Measurements from ENCODE around the gene NINJ1. TPM values are rescaled to one million over a fixed set of nuclear protein-coding genes. Genes with fewer than 3 reads are reported as not detected.

NINJ1 gene
- total RNA-seq, 1 experiment from 2014 or later = 10.3 TPM

DNA sequence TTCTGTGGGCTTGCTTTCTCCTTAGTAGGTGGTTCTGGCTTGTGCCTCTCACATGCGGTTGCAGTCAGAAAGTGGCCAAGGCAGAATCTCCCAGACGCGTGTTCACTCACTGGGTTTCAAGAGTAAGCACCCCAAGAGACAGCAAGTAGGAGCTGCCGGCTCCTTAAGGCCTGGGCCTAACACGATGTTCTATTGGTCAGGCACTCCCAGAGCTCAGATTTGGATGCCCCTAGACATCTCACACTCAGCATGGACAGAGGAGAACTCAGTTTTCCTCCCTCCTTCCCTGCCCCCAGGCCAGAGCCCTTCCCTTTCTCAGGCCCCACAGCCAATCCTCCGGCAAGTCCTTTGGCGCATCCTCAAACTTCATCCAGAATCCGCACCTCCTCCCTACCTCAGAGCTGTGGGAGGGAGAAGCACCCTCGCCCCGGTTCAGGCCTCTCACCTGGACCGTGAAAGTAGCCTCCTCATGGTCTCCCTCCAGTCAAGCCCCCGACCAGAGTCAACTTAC, 44.5 kb downstream of the NINJ1 start:
- Histone ChIP-seq H3K9ac (ENCODE audit: low read length) (no peak overlapping the region), H3K4me2 (ENCODE audit: low read depth, low read length, poor library complexity, severe bottlenecking) (no peak overlapping the region), H3K9me2 (replicated peaks; ENCODE audit: insufficient read depth, low read length) (no peaks in the 10 kb centered on the region), H3K4me1 (ENCODE audit: low read length) (peaks cover 15% of the 10 kb centered on the region), H3K79me2 (ENCODE audit: low read length) (no peaks in the 10 kb centered on the region), H3K27me3 (ENCODE audit: low read length) (no peaks in the 10 kb centered on the region), H3K9me3 (ENCODE audit: low read length) (no peaks in the 10 kb centered on the region), H3K4me3 (ENCODE audit: low read length) (no peak overlapping the region), H2AFZ (ENCODE audit: low read length) (no peak overlapping the region), H4K20me1 (ENCODE audit: insufficient read depth, low read depth, low read length) (no peaks in the 10 kb centered on the region), H3K27ac (ENCODE audit: low read length) (no peak overlapping the region), H3K36me3 (ENCODE audit: insufficient read depth, low read length) (no peaks in the 10 kb centered on the region)
- no peak for DNase-seq

DNA sequence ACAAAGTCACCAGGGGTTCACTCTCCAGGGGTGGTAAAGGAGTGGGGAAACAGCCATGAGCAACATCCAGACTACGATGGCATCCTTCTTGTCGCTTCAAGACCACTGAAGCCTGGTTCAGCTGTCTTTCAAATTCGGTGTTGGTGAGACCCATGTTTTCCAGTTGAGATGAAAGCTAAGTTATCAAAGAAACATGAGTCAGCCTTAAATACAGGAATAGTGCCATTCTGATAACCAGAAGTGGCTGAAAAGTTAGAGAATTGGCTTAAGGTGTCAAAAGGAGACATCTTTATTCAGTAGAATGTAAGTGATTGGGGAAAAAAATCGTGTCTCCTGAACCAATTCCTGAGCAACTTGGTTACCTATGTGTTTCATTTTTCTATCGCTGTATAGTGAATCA, 45.0 kb downstream of the NINJ1 start:
- no peaks in the 10 kb centered on the region for H3K27me3 ChIP-seq (ENCODE audit: low read length)
- H3K9me3 ChIP-seq (ENCODE audit: low read length) = no peaks in the 10 kb centered on the region
- H2AFZ ChIP-seq (ENCODE audit: low read length) = no peak overlapping the region
- H3K9ac ChIP-seq (ENCODE audit: low read length) = no peak overlapping the region
- H3K36me3 ChIP-seq (ENCODE audit: insufficient read depth, low read length) = no peaks in the 10 kb centered on the region
- H3K27ac ChIP-seq (ENCODE audit: low read length) = no peak overlapping the region
- H3K79me2 ChIP-seq (ENCODE audit: low read length) = no peaks in the 10 kb centered on the region
- no peak overlapping the region for H3K4me3 ChIP-seq (ENCODE audit: low read length)
- H4K20me1 ChIP-seq (ENCODE audit: insufficient read depth, low read depth, low read length) = no peaks in the 10 kb centered on the region
- no peak for DNase-seq
- peaks cover 10% of the 10 kb centered on the region for H3K4me1 ChIP-seq (ENCODE audit: low read length)
- H3K4me2 ChIP-seq (ENCODE audit: low read depth, low read length, poor library complexity, severe bottlenecking) = no peak overlapping the region
- no peaks in the 10 kb centered on the region for H3K9me2 ChIP-seq (replicated peaks; ENCODE audit: insufficient read depth, low read length)

DNA sequence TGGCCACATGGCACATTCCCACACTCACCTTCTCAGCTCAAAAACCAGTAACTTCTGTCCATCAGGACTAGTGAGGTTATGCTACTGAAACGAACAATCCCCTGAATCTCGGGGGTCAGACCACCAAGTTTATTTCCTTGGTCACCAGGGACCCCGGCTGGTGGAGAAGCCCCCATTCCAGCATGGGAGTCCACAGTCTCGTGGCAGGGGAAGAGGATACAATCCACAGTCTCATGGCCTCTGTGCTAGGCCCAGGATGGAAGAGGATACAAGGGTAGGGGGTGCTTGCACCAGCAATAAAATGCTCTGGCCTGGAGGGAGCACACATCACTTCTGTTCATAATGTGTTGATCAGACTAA, 45.4 kb downstream of the NINJ1 start:
- no peak overlapping the region for H3K9ac ChIP-seq (ENCODE audit: low read length)
- no peaks in the 10 kb centered on the region for H3K9me3 ChIP-seq (ENCODE audit: low read length)
- H3K27me3 ChIP-seq (ENCODE audit: low read length) = no peaks in the 10 kb centered on the region
- H3K79me2 ChIP-seq (ENCODE audit: low read length) = no peaks in the 10 kb centered on the region
- no peak overlapping the region for H3K4me2 ChIP-seq (ENCODE audit: low read depth, low read length, poor library complexity, severe bottlenecking)
- no peak overlapping the region for H3K4me3 ChIP-seq (ENCODE audit: low read length)
- no peak overlapping the region for H2AFZ ChIP-seq (ENCODE audit: low read length)
- H3K9me2 ChIP-seq (replicated peaks; ENCODE audit: insufficient read depth, low read length) = no peaks in the 10 kb centered on the region
- no peaks in the 10 kb centered on the region for H3K36me3 ChIP-seq (ENCODE audit: insufficient read depth, low read length)
- no peaks in the 10 kb centered on the region for H4K20me1 ChIP-seq (ENCODE audit: insufficient read depth, low read depth, low read length)
- no peak overlapping the region for H3K27ac ChIP-seq (ENCODE audit: low read length)
- H3K4me1 ChIP-seq (ENCODE audit: low read length) = peaks cover 6% of the 10 kb centered on the region
- no peak for DNase-seq

DNA sequence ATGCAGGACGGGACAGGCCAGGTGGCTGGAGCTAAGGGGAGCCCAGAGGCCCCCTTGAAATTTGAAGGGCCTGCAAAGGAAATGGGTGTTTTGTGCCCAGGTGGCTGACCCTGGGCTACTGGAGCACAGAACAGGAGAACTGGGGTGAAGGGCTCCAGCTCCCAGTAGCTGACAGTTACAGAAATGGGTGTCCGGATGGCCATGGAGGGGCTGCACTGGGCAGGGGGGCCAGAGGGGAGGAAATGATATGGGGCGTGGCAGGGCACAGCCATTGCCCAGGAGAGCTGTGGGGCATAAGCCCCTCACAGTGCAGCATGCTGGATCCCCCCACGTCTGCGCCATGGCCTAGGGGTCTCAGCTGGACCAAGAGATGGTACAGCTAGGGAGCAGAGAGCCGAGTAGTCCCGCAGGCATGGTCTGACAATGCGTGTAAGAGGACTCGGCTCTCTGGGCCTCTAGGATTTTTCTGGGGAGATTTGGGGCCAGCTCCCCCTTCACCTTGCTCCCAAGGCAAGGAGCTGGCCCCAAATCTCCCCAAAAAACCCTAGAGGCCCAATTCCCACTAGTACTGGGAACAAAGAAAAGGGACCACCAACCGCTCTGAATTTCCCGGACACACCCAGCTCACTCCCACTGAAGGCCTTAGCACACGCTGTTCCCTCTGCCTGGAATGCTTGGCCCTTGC, 45.9 kb downstream of the NINJ1 start:
- Histone ChIP-seq H3K9me3 (ENCODE audit: low read length) (no peaks in the 10 kb centered on the region), H3K4me1 (ENCODE audit: low read length) (peaks cover under 1% of the 10 kb centered on the region; the same call in 1 of the 2 replicates), H3K27me3 (ENCODE audit: low read length) (no peaks in the 10 kb centered on the region), H4K20me1 (ENCODE audit: insufficient read depth, low read depth, low read length) (no peaks in the 10 kb centered on the region), H3K79me2 (ENCODE audit: low read length) (no peaks in the 10 kb centered on the region), H3K27ac (ENCODE audit: low read length) (no peak overlapping the region), H2AFZ (ENCODE audit: low read length) (no peak overlapping the region), H3K9me2 (replicated peaks; ENCODE audit: insufficient read depth, low read length) (no peaks in the 10 kb centered on the region), H3K9ac (ENCODE audit: low read length) (no peak overlapping the region), H3K36me3 (ENCODE audit: insufficient read depth, low read length) (no peaks in the 10 kb centered on the region), H3K4me3 (ENCODE audit: low read length) (no peak overlapping the region), H3K4me2 (ENCODE audit: low read depth, low read length, poor library complexity, severe bottlenecking) (no peak overlapping the region)
- no peak for DNase-seq

DNA sequence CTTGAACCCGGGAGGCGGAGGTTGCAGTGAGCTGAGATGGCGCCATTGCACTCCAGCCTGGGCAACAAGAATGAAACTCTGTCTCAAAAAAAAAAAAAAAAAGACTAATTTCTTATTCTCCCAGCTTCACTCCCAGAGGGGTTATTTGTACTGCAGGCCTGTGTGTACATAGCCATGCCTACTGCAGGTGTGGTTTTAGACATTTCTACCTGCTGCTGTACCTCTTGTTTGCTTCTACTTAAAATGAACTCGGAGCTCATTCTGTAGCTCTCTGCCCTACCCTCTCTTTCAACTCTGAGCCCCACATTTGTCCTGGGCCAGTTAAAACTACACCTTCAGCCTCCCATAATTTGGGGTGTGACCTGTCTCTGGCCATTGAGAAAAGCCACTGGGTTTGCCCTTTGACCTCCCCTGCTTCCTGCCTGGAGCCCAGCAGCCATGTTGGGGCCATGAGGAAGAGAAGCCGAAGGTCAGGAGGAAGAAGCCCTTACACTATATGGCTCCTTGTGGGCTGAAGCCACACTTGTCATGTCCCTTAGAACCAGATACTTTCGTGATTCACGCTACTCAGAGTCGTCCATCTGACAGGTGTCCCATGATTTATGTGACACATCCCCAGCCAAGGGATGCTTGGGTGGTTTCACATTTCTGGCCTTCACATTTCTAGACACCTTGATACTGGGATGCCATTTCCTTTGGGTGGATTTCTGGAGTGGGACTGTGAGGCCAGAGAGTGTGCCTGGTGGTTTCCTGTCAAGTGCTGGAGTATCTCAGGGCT, 47.4 kb downstream of the NINJ1 start:
- Histone ChIP-seq H4K20me1 (ENCODE audit: insufficient read depth, low read depth, low read length) (no peaks in the 10 kb centered on the region), H3K36me3 (ENCODE audit: insufficient read depth, low read length) (no peaks in the 10 kb centered on the region), H3K4me1 (ENCODE audit: low read length) (no peaks in the 10 kb centered on the region), H3K9me3 (ENCODE audit: low read length) (no peaks in the 10 kb centered on the region), H2AFZ (ENCODE audit: low read length) (no peak overlapping the region), H3K27me3 (ENCODE audit: low read length) (no peaks in the 10 kb centered on the region), H3K79me2 (ENCODE audit: low read length) (no peaks in the 10 kb centered on the region), H3K9ac (ENCODE audit: low read length) (no peak overlapping the region), H3K4me2 (ENCODE audit: low read depth, low read length, poor library complexity, severe bottlenecking) (no peak overlapping the region), H3K9me2 (replicated peaks; ENCODE audit: insufficient read depth, low read length) (no peaks in the 10 kb centered on the region), H3K27ac (ENCODE audit: low read length) (no peak overlapping the region), H3K4me3 (ENCODE audit: low read length) (no peak overlapping the region)
- DNase-seq = no peak

DNA sequence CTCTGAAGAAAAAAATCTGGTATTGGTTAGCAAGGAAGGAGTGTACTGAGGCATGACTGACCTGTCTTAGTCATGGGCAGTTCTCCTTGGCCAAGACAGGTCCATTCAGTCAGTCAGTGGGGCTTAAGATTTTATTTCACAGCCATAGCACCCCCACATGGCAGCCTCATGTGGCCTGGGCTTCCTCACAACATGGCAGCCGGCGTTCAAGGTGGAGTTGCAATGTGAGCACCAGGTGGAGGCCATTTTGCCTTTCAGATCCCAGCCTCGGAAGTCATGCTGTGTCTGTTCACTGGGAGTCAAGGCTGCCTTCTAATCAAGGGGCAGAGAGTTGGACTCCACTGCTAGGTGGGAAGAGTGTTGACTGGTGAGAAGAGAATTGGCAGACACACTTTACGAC, 48.4 kb downstream of the NINJ1 start:
- H3K27me3 ChIP-seq (ENCODE audit: low read length) = no peaks in the 10 kb centered on the region
- H3K4me2 ChIP-seq (ENCODE audit: low read depth, low read length, poor library complexity, severe bottlenecking) = no peak overlapping the region
- H3K36me3 ChIP-seq (ENCODE audit: insufficient read depth, low read length) = no peaks in the 10 kb centered on the region
- DNase-seq = no peak
- H3K4me3 ChIP-seq (ENCODE audit: low read length) = no peak overlapping the region
- H3K9ac ChIP-seq (ENCODE audit: low read length) = no peak overlapping the region
- H4K20me1 ChIP-seq (ENCODE audit: insufficient read depth, low read depth, low read length) = no peaks in the 10 kb centered on the region
- H3K79me2 ChIP-seq (ENCODE audit: low read length) = no peaks in the 10 kb centered on the region
- H2AFZ ChIP-seq (ENCODE audit: low read length) = no peak overlapping the region
- H3K9me3 ChIP-seq (ENCODE audit: low read length) = no peaks in the 10 kb centered on the region
- H3K4me1 ChIP-seq (ENCODE audit: low read length) = no peaks in the 10 kb centered on the region
- H3K9me2 ChIP-seq (replicated peaks; ENCODE audit: insufficient read depth, low read length) = no peaks in the 10 kb centered on the region
- H3K27ac ChIP-seq (ENCODE audit: low read length) = no peak overlapping the region

DNA sequence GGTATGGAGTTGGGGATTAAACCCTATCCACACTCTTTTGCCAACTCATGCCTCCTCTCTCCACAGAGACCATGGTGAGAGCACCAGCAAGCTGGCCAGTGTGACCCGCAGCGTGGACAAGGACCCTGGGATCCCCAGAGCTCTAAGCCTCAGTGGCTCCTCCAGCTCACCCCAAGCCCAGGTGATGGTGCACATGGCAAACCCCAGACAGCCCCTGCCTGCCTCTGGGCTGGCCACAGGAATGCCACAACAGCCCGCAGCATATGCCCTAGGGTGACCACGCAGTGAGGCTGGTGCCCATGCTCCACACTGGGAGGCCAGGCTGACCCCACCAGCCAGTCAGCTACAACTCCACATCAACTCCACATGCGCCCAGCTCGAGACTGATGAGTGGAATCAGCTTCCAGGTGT, 49.6 kb downstream of the NINJ1 start:
- no peak overlapping the region for H3K4me2 ChIP-seq (ENCODE audit: low read depth, low read length, poor library complexity, severe bottlenecking)
- H3K9me3 ChIP-seq (ENCODE audit: low read length) = no peaks in the 10 kb centered on the region
- no peak for DNase-seq
- no peak overlapping the region for H3K9ac ChIP-seq (ENCODE audit: low read length)
- H4K20me1 ChIP-seq (ENCODE audit: insufficient read depth, low read depth, low read length) = no peaks in the 10 kb centered on the region
- no peak overlapping the region for H3K27ac ChIP-seq (ENCODE audit: low read length)
- no peak overlapping the region for H3K4me3 ChIP-seq (ENCODE audit: low read length)
- H3K9me2 ChIP-seq (replicated peaks; ENCODE audit: insufficient read depth, low read length) = no peaks in the 10 kb centered on the region
- H3K27me3 ChIP-seq (ENCODE audit: low read length) = no peaks in the 10 kb centered on the region
- H2AFZ ChIP-seq (ENCODE audit: low read length) = no peak overlapping the region
- H3K36me3 ChIP-seq (ENCODE audit: insufficient read depth, low read length) = no peaks in the 10 kb centered on the region
- H3K79me2 ChIP-seq (ENCODE audit: low read length) = no peaks in the 10 kb centered on the region
- H3K4me1 ChIP-seq (ENCODE audit: low read length) = no peaks in the 10 kb centered on the region

DNA sequence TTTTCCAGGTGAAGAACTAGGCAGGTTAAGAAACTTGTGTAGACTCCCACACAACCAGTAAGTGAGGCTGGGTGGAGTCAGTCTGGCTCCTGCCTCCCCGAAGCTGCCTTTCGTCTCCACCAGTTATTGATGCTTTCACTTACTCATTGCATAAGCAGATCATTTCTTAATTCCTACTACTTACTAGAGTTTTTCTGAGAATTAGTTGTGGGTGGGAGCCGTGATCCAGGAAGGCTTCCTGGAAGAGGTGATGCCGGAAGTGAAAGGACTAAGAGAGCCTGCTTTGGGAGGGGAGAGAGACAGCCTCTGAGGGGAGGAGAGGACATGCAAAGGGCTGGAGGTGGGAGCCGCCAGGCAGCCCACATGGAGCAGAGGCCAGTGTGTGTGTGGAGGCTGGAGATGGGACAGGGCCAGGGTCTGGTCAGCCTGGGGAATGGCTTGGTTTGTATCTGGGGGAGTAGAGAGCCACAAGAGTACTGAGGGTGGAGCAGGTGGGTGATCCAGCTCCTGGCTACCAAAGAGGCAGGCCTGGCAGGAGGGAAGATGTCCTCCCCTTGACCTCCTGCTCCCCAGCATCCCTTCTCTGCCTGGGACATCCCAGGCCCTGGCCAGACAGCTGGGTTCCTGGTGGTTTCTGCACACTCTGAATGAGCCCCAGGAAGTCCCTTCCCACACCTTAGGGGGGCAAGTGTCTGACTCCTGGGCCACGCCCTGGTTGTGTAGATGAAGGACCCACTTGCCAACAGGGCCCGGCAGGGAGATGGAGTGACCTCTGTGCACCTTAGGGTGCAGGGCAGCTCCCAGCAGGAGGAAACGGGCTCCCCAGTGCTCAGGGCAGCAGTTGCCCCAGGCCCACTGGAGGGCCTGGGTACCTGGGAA, 50.2 kb downstream of the NINJ1 start:
- no peaks in the 10 kb centered on the region for H3K9me3 ChIP-seq (ENCODE audit: low read length)
- H3K4me2 ChIP-seq (ENCODE audit: low read depth, low read length, poor library complexity, severe bottlenecking) = no peak overlapping the region
- no peak for DNase-seq
- H3K4me3 ChIP-seq (ENCODE audit: low read length) = no peak overlapping the region
- H3K27ac ChIP-seq (ENCODE audit: low read length) = no peak overlapping the region
- no peaks in the 10 kb centered on the region for H3K4me1 ChIP-seq (ENCODE audit: low read length)
- H2AFZ ChIP-seq (ENCODE audit: low read length) = no peak overlapping the region
- H3K9me2 ChIP-seq (replicated peaks; ENCODE audit: insufficient read depth, low read length) = no peaks in the 10 kb centered on the region
- no peaks in the 10 kb centered on the region for H3K27me3 ChIP-seq (ENCODE audit: low read length)
- no peaks in the 10 kb centered on the region for H3K79me2 ChIP-seq (ENCODE audit: low read length)
- H3K9ac ChIP-seq (ENCODE audit: low read length) = no peak overlapping the region
- no peaks in the 10 kb centered on the region for H3K36me3 ChIP-seq (ENCODE audit: insufficient read depth, low read length)
- H4K20me1 ChIP-seq (ENCODE audit: insufficient read depth, low read depth, low read length) = no peaks in the 10 kb centered on the region
